ENCODE results near the gene GNG12.

GNG12 gene

GRCh38 chr1:67832737-67833601 lies at the start of gene GNG12:
GNG12 (minus strand) TSS chr1:67833467; CDS start chr1:67707686, 125,781 bp downstream.
- in situ Hi-C loops (cut with MboI; ENCODE audit: low sequenced_read_pairs): no loop called here

- in situ Hi-C loops (cut with MboI; ENCODE audit: low sequenced_read_pairs): no loop called here
Measured at GRCh38 chr1:67882196-67882958, 49.1 kb upstream of the GNG12 start.

GRCh38 chr1:67880056-67880601 lies 46.9 kb upstream of the GNG12 start:
- in situ Hi-C loops (cut with MboI; ENCODE audit: low sequenced_read_pairs): no loop called here

GRCh38 chr1:67879485-67879884 lies 46.2 kb upstream of the GNG12 start:
- in situ Hi-C loops (cut with MboI; ENCODE audit: low sequenced_read_pairs): no loop called here

- in situ Hi-C loops (cut with MboI; ENCODE audit: low sequenced_read_pairs): no loop called here
Measured at GRCh38 chr1:67874501-67875111, 41.3 kb upstream of the GNG12 start.

- in situ Hi-C loops (cut with MboI; ENCODE audit: low sequenced_read_pairs): no loop called here
Measured at GRCh38 chr1:67869233-67869632, 36.0 kb upstream of the GNG12 start.

- in situ Hi-C loops (cut with MboI; ENCODE audit: low sequenced_read_pairs): no loop called here
Measured at GRCh38 chr1:67863637-67864036, 30.4 kb upstream of the GNG12 start.

DNA sequence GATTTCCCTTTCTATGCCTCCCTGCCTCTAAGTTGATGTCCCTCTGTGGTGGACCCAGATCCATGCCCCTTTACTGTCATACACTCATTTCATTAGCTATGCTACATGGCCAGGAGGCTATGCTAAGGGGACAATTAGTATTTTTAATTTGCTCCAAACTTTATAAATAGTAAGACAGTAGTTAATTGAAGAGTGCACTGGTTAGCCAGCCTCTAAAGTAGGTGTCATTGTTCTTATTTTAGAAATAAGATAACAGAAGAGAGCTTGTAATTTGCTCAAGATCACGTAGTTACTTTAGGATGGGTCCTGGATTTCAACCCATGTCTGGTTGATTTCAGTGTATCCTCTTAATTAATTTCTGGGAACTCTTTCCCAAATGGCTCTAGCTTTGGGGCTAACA lies 29.4 kb upstream of the GNG12 start:
- in situ Hi-C loops (cut with MboI; ENCODE audit: low sequenced_read_pairs): no loop called here

DNA sequence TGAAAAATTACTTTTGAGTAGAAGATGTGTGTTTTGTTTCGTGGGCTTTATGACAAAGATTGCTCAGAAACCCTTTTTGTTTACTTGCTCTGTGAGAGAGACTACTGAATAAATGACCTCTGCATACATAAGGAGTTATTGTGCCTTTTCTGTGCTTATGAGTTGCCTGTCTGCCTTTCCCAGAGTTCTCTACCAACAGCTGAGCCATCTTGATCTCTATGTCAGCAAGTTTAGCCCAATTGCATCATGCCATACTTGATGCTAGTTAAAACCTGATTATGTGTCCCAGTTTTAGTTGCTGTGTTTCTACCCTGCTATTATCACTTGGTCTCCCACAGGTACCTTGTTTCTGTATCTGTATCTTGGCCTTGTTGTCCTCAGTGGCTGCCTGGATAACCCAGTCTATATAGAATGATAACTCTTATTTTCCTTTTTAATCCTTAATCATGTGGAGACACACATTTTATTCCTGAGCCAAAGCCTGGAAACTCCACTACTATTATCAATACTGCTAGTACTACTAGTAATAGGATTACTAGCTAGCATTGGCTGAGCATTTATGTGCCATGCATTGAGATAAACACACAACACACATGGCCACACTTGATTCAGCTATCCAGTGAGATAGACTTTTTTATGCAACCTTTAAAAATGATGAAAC lies 28.7 kb upstream of the GNG12 start:
- in situ Hi-C loops (cut with MboI; ENCODE audit: low sequenced_read_pairs): no loop called here

DNA sequence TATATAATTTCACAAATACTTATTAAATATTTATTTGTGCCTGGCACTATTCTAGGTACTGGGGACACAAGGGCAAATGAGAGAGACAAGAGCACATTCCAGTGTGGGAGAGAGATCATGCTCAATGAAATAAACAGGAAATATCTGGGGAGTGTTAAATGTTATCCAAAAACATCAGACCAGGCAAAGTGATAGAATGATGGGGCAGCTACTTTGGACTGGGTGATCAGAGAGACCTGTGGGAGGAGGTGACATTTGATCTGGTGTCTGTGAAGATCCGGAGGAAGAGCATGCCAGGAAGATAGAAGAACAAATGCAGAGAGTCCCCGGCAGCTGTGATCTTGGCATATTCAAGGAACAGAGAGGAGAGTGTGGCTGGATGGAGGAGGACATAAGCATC lies 27.5 kb upstream of the GNG12 start:
- in situ Hi-C loops (cut with MboI; ENCODE audit: low sequenced_read_pairs): no loop called here

DNA sequence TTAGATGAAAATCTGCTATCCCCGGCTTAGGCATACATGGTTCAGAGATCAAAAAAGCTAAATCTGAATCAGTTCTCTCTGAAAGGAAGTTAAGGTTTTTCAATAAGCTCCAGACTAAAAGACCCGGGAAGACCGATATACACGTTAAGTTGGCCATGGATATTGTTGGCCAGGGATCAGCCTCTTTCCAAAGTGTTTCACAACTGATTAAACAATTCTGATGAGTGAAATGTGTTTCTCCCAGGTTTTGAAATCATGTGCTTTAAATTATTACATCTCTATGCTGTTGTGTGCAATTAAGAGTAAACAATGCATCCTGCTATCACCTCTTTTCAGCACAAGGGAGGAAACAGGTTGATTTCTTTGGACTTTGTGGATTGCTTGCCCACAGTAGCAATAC lies 23.7 kb upstream of the GNG12 start:
- in situ Hi-C loops (cut with MboI; ENCODE audit: low sequenced_read_pairs): no loop called here

- in situ Hi-C loops (cut with MboI; ENCODE audit: low sequenced_read_pairs): no loop called here
Measured at GRCh38 chr1:67855961-67856360, 22.7 kb upstream of the GNG12 start.

DNA sequence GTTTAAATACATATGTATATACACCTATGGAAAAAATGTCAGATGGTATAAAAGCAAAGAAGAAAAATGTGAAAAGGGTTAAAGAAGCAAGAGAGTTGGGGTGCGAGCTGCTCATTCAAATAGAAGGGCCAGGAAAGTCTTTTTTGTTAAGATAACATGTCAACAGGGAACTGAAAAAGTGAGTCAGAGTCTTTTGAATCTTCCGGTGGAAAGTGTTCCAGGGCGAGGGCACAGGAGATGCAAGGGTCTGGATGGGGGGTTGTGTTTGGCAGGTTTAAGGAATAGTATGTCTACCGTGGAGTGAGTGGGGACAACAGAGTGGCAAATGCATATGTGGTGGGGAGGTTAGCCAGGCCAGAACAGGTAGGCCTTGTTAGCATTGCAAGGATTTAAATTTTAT lies 22.2 kb upstream of the GNG12 start:
- in situ Hi-C loops (cut with MboI; ENCODE audit: low sequenced_read_pairs): no loop called here

- in situ Hi-C loops (cut with MboI; ENCODE audit: low sequenced_read_pairs): no loop called here
Measured at GRCh38 chr1:67853704-67854103, 20.4 kb upstream of the GNG12 start.

DNA sequence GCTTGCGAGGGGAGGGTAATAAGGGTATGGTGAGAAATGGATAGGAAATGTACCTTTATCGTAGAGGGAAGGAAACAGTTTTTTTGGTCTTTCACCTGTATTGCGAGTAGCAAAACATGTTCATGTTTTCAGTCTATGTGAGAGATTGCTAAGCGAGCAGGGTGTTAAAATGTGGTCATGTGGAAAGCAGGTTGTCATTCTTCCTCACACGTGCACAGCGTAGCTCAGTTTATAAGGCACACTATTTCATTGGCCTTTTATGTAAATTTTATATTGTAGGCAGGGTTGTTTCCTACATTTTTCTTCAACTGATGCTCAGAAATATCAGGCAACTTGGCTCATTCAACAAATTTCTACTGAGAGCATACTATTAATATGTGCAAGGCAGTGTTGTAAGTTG lies 18.5 kb upstream of the GNG12 start:
- in situ Hi-C loops (cut with MboI; ENCODE audit: low sequenced_read_pairs): no loop called here

GRCh38 chr1:67850611-67851075 lies 17.4 kb upstream of the GNG12 start:
- in situ Hi-C loops (cut with MboI; ENCODE audit: low sequenced_read_pairs): no loop called here

- in situ Hi-C loops (cut with MboI; ENCODE audit: low sequenced_read_pairs): no loop called here
Measured at GRCh38 chr1:67850151-67850551, 16.9 kb upstream of the GNG12 start.

DNA sequence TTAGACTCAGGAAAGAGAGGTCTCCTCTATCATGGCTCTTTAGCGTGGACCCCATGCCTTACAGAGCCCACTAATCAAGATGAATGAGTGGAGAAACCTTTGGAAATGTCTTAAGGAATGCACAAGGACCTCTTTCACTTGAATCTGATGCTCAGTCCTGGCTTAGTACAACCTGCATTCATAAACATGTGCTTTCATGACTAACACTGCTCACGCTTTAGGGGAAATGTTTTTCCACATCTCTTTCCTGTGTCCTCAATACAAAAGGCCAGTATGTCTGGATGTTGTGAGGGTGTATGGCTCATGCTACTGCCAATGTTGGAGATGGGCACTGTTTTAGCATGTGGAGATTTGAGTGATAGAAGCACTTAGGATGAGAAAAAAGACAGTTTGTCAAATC lies 14.2 kb upstream of the GNG12 start:
- in situ Hi-C loops (cut with MboI; ENCODE audit: low sequenced_read_pairs): no loop called here

- in situ Hi-C loops (cut with MboI; ENCODE audit: low sequenced_read_pairs): no loop called here
Measured at GRCh38 chr1:67846538-67846937, 13.3 kb upstream of the GNG12 start.

DNA sequence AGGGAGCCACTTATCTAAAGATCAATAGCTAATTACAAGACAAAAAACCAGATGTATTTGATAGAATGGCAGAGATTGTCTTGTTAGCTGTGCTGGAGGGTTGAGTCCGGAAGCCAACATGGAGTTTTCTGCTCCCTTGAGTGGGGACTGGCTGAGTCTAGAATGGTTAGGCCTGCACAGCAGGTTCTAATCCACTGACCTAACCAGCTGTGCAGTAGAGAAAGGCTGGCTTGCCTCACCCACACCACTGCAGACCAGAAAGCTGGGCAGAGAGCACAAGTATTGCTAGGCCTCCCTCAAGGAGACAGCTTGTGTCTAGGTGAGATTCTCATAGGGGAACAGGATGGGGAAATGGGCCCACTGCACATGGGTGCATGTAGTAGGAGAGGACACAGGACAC lies 11.7 kb upstream of the GNG12 start:
- in situ Hi-C loops (cut with MboI; ENCODE audit: low sequenced_read_pairs): no loop called here

DNA sequence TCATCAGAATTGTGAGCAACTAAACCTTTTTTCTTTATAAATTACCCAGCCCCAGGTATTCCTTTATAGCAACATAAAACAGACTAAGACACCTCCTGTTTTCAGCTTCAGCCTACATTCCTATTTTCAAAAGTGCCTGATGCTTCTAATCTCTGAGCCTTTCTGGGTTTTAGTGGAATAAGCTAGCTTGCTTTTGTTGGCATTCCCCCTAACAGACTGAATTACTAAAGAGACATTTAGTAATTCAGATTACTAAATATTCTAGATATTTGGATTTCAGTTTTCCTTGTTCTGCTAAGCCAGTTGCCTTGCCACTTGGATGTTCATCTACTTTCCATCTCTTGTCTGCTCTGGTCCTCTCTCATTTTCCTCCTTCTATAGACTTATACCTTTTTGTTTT lies 10.5 kb upstream of the GNG12 start:
- in situ Hi-C loops (cut with MboI; ENCODE audit: low sequenced_read_pairs): no loop called here

Measured in HL-60/S4 treated with retinoic acid at 250 ng/mL for 4 days and 3 days (cell line).